SIG-M5 treated with dmso at 0.1 percent for 504 hours (cell line): Measurements from ENCODE around the gene ACOXL.

Experiments
- DNase-seq: peaks from one replicate; lab custom pipeline; 2025; ENCODE audit not compliant: unreplicated experiment; lab: John Stamatoyannopoulos, UW

ACOXL gene

DNA sequence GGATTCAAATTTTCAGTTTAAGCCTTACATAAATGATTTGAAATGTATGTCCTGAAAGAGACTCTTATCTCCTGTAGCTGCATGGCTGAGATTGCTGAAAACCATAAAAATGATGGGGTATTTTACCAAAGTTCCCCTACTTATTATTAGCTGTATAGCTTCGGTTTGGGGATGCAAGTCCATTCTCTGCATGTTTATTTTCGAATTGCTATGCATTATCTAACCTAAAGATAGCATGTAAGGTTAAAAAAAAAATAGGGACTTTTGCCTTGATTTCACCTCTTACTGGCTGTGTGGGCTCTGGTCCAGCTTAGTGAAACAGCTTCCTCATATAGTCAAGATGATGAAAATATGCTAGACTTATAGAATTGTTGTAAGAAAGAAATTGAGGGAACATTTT, 14.0 kb upstream of the ACOXL start:
- no peak for DNase-seq

DNA sequence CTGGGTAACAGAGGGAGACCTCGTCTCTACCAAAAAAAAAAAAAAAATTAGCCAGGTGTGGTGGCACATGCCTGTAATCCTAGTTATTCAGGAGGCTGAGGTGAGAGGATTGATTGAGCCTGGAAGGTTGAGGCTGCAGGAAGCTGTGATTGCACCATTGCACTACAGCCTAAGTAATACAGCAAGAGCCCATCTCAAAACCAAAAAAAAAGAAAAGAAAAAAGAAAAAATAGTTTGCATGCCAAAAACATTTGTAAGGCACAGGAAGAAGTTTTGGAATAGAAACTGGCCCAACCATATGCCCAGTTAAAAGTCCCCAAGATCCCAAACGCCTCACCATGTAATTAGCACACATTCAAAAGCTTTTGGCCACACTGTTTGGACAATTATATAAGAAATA, 13.4 kb upstream of the ACOXL start:
- DNase-seq: no peak

DNA sequence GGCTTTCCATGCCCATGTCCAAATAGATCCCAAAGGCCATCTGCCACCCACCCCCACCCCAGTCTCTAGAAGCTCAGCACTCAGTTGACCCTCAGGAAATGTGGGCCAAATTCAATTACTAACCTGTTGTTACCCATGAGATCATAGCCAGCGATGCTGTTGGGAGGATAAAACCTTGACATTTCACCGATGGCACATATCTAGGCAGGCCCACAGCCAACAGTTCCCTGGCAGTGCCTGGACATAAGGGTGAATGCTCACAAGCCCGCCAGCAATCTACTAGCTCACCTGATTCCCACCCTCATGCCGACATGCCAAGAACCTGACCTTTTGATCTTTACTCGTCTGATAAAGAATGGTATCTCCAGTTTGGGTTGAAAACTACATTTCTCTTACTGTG, 11.8 kb upstream of the ACOXL start:
- DNase-seq: no peak

DNA sequence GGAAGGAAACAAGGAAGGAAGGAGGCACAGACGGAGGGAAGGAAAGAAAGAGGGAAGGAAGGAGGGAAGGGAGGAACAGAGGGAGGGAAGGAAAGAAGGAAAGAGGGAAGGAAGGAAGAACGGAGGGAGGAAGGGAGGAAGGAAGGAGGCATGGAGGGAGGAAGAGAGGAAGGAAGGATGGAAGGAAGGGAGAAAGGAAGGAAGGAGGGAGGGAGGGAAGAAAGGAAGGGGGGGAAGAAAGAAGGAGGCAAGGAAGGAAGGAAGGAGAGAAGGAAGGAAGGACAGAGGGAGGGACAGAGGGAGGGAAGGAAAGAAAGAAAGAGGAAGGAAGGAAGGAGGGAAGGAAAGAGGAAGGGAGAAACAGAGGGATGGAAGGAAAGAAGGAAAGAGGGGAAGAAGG, 7.6 kb upstream of the ACOXL start:
- no peak for DNase-seq

DNA sequence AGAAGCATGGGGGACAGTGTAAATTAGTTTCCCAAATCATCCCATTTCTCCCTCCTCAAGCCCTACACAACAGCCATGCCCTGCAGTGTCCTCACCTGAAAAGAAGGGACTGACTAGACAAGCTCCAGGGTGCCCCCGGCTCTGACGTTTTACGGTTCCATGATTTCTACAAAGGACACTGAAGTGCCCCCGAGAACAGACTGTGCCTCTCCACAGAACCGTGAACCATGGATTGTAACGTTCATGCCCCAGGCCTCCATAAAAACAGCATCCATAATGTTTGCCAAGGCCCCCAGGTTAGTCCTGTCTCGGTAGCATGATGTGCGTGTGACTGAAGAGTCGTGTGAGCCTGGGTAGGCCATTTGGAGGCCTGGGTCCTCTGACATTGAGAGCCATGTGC, 7.0 kb upstream of the ACOXL start:
- no peak for DNase-seq

DNA sequence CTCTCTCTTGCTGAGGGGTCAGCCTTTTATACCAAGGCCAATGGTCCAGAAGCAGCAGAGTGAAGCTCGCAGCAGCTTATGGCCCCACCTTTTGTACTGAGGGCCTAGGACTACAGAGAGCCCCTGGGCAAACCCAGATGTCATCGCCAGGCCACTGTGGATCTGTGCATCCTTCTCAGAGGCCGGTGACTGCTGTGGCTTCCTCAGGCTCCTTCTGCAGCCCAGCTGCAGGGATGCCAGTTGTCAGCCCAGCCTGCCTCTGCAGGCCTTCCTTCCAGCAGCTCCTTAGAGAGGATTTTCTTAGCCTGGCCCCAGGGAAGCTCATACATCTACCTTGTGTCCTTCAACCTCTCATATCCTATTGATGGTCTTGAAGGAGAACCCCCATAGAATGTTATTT, 6.5 kb upstream of the ACOXL start:
- DNase-seq: no peak

DNA sequence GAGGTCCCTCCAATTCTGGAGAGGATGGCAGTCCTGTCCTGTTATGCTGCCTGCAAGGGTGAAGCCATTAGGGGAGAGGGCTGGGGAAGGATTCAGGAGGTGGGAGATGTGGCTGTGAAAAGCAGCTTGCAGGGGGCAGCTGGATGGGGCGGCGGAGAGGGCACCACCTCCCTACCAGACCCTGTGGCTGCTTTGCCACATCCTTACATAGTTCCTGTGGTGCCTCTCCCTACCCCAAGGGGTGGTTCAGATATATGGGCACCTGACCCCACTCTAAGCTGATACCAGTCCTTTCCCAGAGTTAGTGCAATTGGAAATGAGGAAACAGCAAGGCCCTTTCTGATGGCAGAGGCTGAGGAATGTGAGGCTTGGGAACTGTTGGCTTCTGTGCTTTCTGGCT, 6.1 kb upstream of the ACOXL start:
- no peak for DNase-seq

DNA sequence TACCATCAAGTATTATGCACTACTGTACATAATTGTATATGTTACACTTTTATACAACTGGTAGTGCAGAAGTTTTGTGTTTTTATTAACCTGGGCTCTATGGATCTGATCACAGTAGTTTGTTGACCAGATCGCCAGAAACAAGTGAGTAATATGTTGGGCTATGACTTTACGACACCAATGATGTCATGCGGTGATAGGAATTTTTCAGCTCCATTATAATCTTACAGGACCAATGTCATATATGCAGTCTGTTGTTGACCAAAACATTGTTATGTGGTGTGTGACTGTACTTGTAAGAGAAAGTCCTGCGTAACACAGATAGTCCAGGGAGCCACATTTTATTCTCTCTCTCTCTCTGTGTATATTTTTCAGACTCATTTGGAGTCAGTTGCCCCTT, 4.5 kb upstream of the ACOXL start:
- no peak for DNase-seq

DNA sequence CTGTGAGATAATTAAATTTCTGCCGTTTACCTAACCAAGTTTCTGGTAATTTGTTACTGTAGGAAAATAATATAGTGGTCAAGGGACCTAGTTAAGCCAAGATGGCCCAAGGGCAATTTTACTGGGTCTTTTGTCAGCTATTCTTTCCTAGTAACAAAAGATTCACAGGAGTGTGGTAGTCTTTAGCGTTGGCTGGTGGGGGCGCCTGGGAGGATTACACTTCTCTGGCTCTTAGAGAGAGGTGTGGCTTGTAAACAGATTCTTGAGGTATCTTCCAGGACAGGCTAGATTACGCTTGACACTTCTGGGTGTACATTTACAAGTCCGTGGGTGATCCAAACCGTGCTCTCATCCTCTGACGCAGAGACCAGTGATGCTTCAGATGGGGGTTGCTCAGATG, 3.3 kb upstream of the ACOXL start:
- no peak for DNase-seq

DNA sequence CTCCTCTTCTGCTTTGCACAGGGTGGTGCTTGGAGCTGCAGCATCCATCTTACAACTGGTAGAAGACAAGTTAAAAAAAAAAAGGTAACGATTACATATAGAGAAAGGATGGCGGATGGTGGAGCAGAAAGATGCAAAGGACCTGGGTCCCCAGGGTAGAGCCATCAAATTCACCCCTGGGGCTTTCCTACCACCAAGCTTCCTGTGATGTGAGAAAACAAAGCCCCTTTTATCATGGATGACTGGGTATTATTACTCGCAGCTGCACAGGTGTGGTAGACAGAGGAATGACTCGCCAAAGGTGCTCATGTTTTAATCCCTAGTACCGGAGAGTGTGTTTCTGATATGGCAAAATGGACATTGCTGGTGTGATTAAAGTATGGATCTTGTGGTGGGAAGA, 1.3 kb upstream of the ACOXL start:
- DNase-seq: no peak

DNA sequence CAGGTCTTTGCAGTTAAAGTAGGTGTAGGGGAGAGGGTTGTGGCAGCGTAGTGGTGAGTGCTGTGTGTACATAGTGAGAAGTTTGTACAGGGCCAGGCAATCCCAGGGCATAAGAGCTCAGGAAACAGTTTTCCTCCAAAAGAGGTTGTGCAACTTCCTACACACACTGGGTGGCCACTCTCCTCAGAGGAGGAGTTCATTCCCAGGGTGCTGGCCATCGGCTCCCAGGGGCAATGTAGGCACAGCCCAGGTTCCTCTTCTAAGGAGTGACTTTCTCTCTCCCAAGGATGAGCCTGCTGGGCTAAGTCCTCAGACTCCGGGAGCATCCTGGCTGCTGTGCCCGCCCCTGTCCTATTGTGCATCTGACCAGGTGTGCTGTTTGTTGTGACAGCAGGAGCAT, 3.0 kb downstream of the ACOXL start:
- DNase-seq: no peak

DNA sequence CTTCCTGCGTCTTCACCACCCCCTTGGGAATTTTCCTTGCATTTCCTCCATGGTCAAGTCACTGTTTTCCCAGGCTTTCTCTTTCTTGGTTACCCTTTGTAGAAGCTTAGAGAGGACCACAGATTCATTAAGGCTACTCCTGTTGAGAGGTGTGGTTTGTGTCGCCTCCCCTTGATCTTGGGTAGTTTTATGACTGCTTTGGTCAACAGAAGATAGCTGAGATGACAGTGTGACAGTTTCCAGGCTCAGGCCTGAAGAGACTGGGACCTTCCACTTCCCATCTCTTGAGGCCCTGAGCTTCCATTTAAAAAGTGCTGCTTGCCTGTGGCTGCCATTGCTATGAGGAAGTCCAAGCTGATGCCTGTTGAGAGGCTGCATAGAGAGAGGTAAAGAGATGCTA, 5.4 kb downstream of the ACOXL start:
- no peak for DNase-seq

DNA sequence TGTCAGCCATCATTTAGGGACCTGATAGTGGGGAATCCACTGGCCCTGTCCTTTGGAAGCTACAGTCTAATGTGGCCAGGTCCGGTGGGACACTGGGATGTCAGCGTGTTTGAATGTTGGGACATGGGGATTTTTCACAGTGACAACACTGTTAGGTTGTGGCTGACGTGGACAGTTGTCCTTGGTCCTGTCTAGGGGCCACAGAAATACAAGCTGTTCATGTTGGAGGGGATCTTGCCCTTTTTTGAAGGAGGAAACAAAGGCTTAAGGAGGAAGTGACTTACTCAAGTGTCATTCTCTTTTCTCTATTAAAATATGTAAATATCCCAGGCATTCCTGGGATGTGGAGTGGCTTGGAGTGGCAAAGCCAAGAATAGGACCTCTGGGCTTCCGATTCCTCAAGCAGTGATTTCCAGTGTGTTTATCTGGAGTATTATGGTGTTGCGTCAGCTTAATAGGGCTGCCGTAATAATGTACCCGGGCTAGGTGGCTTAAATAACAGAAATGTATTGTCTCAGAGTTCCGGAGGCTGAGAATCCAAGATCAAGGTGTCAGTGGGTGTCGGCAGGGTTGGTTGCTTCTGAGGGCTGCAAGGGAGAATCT, 8.5 kb downstream of the ACOXL start:
- DNase-seq: no peak

DNA sequence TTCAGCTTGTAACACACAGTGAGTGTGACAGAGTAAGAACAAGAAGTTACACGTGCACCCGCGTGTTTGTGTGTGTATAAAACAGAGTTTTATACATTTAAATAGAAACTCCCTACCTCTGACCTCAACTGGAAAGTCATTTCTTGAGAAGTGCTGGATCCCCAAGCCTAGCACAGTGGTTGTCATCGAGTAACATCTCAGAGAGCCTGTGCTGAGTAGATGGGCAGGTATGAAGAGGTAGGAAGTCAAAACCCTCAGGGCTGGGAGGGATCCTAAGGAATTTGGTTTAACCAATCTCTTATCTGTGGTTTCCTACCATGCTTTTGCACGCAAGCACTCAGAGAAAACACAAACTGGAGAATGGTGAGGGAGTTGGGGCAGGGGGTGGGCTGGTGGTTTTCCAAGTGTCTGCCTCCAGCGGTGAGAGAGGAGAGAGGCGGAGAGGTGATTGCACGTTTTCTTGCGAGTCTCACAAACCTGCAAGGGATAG, 9.2 kb downstream of the ACOXL start:
- no peak for DNase-seq

DNA sequence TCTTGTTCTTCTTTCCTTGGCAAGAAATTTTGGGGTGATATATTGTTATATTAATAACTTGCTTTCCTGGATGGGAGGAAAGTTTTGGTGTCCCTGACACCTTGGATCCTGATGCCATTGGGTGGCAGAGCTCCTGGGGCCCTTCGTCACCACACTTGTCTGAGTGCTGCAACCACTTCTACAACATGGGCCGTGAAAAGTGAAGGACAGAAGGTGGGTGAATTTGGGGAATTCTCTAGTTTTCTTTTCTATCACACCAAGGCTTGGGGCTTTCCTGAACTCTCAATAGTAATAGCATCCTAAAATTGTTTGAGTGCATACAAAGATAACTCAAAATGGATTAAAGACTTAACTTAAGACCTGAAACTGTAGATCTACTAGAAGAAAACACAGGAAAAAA, 10.0 kb downstream of the ACOXL start:
- no peak for DNase-seq

DNA sequence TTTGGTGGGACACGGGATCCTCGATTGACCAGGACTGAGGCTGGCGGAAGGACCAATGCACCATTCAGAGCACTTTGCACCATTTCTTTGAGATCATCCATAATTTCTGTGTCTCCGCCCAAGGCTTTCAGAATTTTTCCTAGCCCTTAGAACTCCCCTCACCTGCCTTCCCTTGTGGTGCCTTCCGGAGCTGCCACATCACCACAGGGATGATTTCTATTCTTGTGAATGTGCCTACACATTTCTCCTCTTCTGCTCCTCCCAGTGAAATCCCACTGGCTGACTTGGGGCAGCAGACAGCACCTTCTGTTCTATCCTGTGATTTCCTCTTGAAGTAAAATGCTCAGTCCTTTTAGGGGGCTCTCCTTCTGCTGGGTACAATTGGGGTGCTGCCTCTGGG, 11.2 kb downstream of the ACOXL start:
- no peak for DNase-seq

DNA sequence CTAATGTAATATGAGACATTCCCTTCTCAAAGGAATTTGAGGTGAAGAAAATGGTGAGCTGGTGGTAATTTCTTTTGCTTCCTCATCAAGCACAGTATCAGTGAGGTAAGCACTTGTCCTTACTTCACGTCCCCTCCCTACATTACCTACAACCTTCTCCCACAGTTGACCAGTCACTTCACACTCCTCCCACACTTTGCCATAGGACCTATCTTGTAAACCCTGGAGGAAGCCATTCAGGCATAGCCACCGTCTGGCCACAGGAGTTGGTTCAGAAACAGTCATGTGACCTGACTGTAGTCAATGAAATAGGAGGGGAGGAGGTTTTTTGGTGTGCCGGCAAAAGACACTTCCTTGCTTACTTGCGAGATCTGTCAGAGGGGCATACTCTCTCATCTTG, 12.1 kb downstream of the ACOXL start:
- no peak for DNase-seq

DNA sequence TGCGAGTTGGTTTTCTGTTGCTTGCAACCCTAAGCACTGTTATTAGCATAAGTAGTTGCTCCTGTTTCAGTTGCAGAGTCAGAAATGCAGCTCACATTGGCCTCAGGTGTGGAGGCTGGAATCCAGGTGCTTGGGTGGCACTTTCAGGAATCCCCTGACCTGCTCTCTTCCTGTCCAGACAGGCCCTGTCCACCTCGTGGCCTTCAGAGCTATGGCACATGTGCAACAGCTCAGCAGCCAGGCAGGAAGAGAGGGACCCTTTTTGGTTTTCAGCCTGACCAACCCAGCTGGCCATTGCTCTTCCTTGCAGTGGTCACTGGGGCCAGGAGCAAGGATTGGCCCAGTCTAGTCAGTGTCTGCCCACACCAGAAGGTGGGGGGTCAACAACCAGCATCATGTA, 12.7 kb downstream of the ACOXL start:
- DNase-seq: no peak

DNA sequence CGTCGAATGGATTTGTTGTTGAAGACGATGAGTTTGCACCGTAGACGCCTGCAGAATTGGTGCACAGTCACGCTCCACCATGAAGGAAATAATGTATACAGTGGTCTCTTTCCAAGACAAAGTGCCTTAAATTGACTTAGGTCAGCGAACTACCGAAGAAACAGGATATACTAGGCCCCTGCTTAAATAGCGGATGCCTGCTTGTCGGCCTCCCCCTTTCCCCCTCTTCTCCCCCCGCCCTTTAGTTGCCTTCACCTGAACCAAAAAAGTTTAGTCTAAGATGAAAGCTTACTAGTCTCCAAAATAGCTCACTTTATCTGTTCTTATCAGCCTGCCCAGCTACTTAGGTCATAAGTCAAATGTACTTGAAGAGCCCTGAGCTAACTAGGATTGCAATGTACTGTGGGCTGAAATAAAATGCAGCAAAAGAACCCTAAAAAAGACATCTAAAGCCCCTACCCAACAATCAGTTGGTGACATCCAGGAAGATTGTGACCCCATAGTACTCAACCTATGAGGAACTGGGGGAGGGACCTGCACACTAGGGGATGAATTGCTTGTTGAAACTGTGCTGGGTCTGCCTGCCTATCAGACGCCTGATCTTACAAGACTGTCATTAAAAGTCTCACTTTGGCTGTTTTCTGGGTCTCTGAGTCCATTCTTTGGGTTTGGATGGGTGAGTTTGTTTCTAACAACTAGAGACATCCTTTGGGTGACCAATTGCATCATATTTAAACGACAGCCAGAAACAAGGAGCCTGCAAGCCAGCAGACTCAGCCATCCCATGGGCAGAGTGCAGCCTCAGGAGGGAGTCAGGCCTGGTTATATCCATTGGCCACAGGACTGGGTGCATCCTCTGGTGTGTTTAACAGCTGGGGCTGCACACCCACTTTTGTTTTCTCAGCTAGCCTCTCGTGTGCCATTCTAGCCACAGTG, 14.5 kb downstream of the ACOXL start:
- DNase-seq: no peak

DNA sequence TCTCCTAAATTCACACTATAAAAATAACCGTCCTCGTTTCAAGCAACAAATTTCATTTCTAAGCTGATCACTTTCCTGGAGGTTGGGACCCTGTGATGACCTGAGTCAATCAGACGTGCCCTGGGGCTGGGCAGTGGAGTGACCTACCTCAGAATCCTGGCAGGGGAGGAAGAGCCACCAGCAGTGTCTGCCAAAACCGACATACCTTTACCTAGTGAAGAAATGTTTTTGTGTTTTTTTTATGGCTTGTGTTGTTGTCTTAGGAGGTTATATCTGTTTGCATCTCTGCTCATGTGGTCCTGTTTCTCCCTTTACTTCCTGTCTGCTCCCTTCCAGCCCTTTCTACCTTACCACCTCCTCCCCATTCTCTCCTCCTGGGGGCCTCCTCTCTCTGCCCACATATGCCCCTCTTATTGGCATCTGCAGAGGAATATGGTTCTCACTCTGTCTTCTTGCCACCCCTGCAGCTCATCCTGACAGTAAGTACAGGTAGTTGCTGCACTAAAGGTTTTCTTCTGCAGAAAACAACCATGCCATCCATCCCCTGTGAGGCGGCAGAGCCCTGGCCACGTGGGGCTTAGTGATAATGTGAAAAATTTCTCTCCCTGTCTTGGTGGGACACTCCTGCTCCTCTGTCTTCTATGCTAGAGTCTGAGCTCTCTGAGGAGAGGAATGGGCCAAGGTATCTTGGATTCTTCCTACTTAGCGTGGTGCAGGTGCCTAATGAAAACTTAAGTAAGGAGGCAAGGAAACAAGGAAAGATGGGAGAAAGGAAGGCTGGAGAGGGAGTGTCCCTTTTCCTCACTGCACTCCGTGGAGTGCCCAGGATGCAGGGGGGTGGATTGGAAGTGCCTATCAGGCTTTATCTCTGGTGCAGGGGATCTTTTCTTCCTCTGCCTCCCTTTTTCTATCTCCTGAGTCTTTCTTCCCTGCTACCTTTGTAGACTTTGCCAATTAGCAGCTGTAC, 15.4 kb downstream of the ACOXL start:
- DNase-seq: no peak

DNA sequence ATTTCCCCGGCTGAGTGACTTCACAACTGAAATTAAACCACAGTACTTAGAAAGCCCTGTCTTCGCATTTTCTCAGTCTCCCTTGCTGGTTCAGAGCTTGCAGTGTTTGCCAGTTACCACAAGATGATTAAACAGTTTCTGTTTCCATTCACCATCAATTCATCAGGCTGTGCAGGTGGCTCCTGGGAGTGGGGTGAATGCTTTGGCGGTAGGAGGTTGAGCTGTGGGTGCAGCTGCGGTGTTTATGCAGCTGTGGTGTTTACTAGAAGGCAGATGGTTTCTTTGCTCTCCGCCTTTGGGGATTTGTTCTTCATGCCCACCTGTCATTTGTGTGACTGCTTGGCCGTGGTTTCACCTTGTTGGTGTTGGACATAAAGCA, 16.1 kb downstream of the ACOXL start:
- DNase-seq: no peak

DNA sequence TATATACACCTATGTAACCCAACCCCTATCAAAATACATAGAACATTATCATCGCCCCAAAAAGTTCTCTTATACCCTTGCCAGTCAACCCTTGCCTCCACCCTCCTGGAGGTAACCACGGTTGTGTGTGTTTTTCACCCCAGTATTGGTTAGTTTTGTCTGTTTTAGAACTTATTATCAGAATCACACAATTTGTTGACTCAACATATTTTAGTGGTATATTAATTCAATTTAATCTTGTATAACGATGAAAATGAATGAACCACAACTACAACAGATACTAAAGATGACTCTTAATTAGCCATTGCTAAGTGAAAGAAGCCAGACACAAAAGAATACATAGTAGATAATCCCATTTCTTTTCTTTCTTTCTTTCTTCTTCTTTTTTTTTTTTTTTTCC, 19.3 kb downstream of the ACOXL start:
- no peak for DNase-seq
